Mesothelial cell of epicardium (in vitro differentiated cells): ENCODE measurements around the gene DNALI1. TPM values are rescaled to one million over a fixed set of nuclear protein-coding genes. Genes with fewer than 3 reads are reported as not detected.
"Not testable (repeated sequence)": the region's sequence is repeated elsewhere in the genome, so short reads cannot be mapped to it uniquely, and the experiment has no call there.

ENCODE experiments used
- DNase-seq, 2 experiments: peaks; one replicate each; pipeline ENCODE4 v3.0.0; 2021; ENCODE audit warnings: low spot score in 2 of 2; ENCODE audit not compliant: unreplicated experiment in 2 of 2
- H3K27ac Mint-ChIP-seq: 2 replicates; pipeline ENCODE4 v1.8.0; 2021; ENCODE audit warnings: mixed read lengths
- H3K27me3 Mint-ChIP-seq: 2 replicates; pipeline ENCODE4 v1.8.0; 2021; ENCODE audit warnings: low read depth, mixed read lengths
- H3K36me3 Mint-ChIP-seq: 2 replicates; pipeline ENCODE4 v1.8.0; 2021; ENCODE audit warnings: mixed read lengths
- H3K4me1 Mint-ChIP-seq: 2 replicates; pipeline ENCODE4 v1.8.0; 2021; ENCODE audit warnings: mixed read lengths
- H3K4me3 Mint-ChIP-seq: 2 replicates; pipeline ENCODE4 v1.8.0; 2021; ENCODE audit warnings: mild to moderate bottlenecking, moderate library complexity, mixed read lengths
- H3K9me3 Mint-ChIP-seq: 2 replicates; pipeline ENCODE4 v1.8.0; 2021; ENCODE audit warnings: mixed read lengths
- CTCF ChIP-seq: fragments of 200-600 bp; sonication (generic); IDR thresholded peaks from one replicate; pipeline ENCODE4 v1.5.0; 2021; ENCODE audit warnings: antibody characterized with exemption; ENCODE audit not compliant: unreplicated experiment
- total RNA-seq: library from RNA; stranded (reverse); gene quantifications from 3 replicates; pipeline ENCODE4 v1.2.1, GENCODE V29; 2021

The DNALI1 gene
- total RNA-seq, 1 donor from 2014 or later = 12.5 TPM

- Mint-ChIP-seq H3K27ac (no peak overlapping the region), H3K36me3 (peaks cover 41% of the 10 kb centered on the region), H3K9me3 (no peaks in the 10 kb centered on the region), H3K27me3 (no peaks in the 10 kb centered on the region), H3K4me3 (no peak overlapping the region), H3K4me1 (peaks cover 7% of the 10 kb centered on the region)
- no peak for TF ChIP-seq CTCF
- no peak for DNase-seq
These were observed 19.4 kb upstream of the DNALI1 start for GRCh38 chr1:37537378-37537777.

- not testable (repeated sequence) for H3K4me3 Mint-ChIP-seq, H3K27me3 Mint-ChIP-seq, H3K9me3 Mint-ChIP-seq, H3K4me1 Mint-ChIP-seq, H3K27ac Mint-ChIP-seq, DNase-seq
- peaks cover 42% of the 10 kb centered on the region for H3K36me3 Mint-ChIP-seq
These were observed 17.6 kb upstream of the DNALI1 start for GRCh38 chr1:37539154-37539553.

GRCh38 chr1:37540036-37540785, 16.5 kb upstream of the DNALI1 start:
- H3K9me3 Mint-ChIP-seq = no peaks in the 10 kb centered on the region
- no peak overlapping the region for H3K4me3 Mint-ChIP-seq
- H3K4me1 Mint-ChIP-seq = no peaks in the 10 kb centered on the region
- TF ChIP-seq CTCF = no peak
- no peak for DNase-seq
- peaks cover 49% of the 10 kb centered on the region for H3K36me3 Mint-ChIP-seq
- no peak overlapping the region for H3K27ac Mint-ChIP-seq
- no peaks in the 10 kb centered on the region for H3K27me3 Mint-ChIP-seq

DNA sequence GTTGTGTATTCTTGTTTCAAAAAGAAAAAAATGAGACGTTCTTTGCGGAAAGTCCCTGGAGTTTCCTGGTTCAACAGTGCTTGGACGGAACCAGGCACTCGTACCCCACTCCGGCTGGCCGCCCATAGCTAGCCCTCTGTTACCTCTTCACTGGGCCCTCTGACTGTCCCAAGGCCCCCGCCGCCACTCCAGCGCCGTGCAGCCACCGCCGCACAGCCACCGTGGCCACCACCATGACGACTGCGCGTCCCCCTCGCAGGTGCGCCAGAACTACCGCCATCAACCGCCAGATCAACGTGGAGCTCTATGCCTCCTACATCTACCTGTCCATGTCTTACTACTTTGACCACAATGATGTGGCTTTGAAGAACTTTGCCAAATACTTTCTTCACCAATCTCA, 12.2 kb upstream of the DNALI1 start:
- Mint-ChIP-seq H3K27me3 (no peaks in the 10 kb centered on the region), H3K4me3 (no peak overlapping the region), H3K4me1 (no peaks in the 10 kb centered on the region), H3K9me3 (no peaks in the 10 kb centered on the region), H3K36me3 (peaks cover 35% of the 10 kb centered on the region), H3K27ac (no peak overlapping the region)
- TF ChIP-seq CTCF = no peak
- no peak for DNase-seq

DNA sequence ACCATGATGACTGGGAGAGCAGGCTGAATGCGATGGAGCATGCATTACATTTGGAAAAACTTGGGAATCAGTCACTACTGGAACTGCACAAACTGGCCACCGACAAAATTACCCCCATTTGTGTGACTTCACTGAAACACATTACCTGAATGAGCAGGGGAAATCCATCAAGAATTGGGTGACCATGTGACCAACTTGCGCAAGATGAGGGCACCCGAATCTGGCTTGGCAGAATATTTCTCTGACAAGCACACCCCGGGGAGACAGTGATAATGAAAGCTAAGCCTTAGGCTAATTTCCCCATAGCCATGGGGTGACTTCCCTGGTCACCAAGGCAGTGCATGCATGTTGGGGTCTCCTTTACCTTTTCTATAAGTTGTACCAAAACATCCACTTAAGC, 11.7 kb upstream of the DNALI1 start:
- H3K27ac Mint-ChIP-seq = no peak overlapping the region
- DNase-seq = no peak

More for the DNA sequence above, 11.7 kb upstream of the DNALI1 start:
- Mint-ChIP-seq H3K9me3 (no peaks in the 10 kb centered on the region), H3K36me3 (peaks cover 36% of the 10 kb centered on the region), H3K4me1 (no peaks in the 10 kb centered on the region), H3K27me3 (no peaks in the 10 kb centered on the region), H3K4me3 (no peak overlapping the region)
- no peak for TF ChIP-seq CTCF
